Stimulated activated CD8-positive, alpha-beta memory T cell treated with anti-CD3 and anti-CD28 coated beads, Interleukin-4, amount 100 ng/mL, for 4 hours (primary cell): Measurements from ENCODE around the gene MACROD2.
"Not testable (repeated sequence)": the region's sequence is repeated elsewhere in the genome, so short reads cannot be mapped to it uniquely, and the experiment has no call there.

Experiments used
- DNase-seq, 2 donors: peaks; one replicate each; pipeline ENCODE4 v3.0.0-alpha.2; 2020; ENCODE audit warnings: low read depth in 2 of 2, low spot score in 1 of 2

MACROD2 gene

GRCh38 chr20:14972690-14973089, 977.4 kb downstream of the MACROD2 start:
- DNase-seq, result no peak

DNA sequence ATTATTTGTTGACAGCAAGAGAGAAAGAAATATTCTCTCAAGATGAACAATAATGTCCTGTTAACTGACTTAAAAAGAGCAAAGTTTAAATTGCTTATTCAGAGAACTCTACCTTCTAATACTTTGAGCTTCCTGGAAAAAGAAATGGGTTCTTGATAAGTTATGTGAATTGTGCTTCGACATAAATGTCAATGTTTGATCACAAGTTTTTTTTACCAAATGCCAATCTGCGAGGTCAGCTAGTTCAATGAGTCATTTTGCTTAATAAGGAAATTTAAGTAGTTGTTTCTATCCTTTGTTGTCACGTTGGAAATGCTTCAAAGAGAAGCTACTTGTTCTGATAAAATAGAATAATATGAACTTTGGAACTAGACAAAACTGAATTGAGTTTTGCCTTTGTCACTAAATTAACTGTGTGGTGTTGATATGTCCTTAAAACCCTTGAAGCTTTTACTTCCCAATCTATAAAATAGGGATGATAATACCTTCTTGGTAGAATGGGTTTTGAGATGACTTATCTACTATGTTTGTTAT, 984.2 kb downstream of the MACROD2 start:
- no peak for DNase-seq

DNA sequence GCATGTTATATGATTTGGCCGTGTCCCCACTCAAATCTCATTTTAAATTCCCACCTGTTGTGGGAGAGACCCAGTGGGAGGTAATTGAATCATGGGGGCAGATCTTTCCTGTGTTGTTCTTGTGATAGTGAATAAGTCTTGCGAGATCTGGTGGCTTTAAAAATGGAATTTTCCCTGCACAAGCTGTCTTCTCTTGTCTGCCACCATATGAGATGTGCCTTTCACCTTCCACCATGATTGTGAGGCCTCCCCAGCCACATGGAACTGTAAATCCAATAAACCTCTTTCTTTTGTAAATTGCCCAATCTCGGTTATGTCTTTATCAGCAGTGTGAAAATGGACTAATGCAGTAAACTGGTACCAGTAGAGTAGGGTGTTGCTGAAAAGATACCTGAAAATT, 986.2 kb downstream of the MACROD2 start:
- not testable (repeated sequence) for DNase-seq

- DNase-seq, result not testable (repeated sequence)
Measured at GRCh38 chr20:14982324-14982723, 987.0 kb downstream of the MACROD2 start.

GRCh38 chr20:14984305-14984704, 989.0 kb downstream of the MACROD2 start:
- DNase-seq, result no peak

- no peak for DNase-seq
Measured at GRCh38 chr20:14984768-14985622, 989.7 kb downstream of the MACROD2 start.

- no peak for DNase-seq
Measured at GRCh38 chr20:14986026-14986655, 990.8 kb downstream of the MACROD2 start.

- no peak for DNase-seq
Measured at GRCh38 chr20:14986656-14987055, 991.3 kb downstream of the MACROD2 start.

DNA sequence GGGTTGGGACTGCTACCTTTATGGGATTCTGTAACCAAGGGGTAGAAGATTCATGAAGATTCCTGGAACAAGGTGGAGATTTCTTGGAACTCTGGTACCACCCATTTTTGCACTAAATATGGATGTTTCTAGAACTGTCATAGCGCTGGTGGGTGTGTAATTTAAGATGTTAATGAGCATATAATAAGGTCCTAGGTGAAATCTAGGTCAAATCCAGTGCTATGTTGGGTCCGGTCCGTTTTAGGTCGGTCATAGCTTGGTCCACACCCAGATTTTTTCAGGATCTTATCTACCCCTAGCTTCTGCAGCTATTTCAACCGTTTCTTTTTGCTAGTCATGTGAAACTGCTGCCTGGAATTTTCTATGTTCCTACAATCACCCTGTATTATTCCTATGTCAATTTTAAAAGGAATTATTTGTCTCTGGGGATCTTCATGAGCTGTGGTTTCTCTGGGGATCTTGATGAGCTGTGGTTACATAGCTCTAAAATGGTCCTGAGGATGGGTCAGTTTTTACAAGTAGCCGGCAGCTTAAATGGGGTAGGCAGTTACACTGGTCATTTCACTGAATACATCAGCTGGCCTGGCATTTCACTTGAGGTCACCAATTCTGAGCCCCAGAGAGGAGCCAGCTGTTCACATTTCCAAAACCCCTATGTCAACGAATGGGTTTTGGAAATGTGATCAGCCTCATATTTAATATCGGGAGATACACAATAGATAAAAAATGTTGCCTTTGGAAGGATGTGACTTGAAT, 994.4 kb downstream of the MACROD2 start:
- DNase-seq, result no peak

DNA sequence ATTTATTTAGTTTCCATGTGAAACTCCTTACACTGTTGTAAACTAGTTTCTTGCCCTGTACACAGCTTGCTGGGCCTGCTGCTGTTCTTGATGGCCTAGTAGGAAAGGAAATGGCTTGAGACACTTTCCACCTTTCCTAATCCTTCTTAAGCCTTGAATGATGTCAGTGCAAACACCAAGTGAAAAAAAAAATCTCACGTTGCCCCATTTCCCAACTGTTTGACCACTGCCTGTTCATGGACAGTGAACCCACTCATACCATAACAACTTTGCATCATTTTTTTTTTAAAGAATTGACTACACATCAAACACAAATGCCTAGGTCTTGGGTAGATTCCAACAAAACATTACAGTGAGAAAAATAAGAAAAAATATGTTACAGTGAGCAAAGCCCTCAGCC, 995.7 kb downstream of the MACROD2 start:
- DNase-seq, result no peak

- DNase-seq, result no peak
Measured at GRCh38 chr20:14992153-14992552, 996.8 kb downstream of the MACROD2 start.

DNA sequence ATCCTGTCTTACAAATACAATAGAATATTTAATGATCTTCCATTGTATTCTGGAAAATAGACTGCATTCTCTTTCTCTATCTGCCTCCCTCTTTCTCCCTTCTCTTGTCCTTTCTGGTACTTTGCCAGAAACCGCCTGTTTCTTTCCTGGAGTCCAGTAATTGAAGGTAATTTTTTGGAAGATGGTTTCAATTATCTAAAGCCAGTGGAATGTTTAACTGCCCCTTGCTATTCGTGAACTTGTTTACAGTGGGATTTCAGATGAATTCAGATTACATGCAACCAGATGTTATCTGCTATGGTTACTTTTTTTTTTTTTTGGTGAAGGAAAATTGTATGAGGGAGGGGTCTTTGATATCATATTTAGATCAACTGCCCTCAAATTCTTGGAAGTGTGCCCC, 997.6 kb downstream of the MACROD2 start:
- no peak for DNase-seq

DNA sequence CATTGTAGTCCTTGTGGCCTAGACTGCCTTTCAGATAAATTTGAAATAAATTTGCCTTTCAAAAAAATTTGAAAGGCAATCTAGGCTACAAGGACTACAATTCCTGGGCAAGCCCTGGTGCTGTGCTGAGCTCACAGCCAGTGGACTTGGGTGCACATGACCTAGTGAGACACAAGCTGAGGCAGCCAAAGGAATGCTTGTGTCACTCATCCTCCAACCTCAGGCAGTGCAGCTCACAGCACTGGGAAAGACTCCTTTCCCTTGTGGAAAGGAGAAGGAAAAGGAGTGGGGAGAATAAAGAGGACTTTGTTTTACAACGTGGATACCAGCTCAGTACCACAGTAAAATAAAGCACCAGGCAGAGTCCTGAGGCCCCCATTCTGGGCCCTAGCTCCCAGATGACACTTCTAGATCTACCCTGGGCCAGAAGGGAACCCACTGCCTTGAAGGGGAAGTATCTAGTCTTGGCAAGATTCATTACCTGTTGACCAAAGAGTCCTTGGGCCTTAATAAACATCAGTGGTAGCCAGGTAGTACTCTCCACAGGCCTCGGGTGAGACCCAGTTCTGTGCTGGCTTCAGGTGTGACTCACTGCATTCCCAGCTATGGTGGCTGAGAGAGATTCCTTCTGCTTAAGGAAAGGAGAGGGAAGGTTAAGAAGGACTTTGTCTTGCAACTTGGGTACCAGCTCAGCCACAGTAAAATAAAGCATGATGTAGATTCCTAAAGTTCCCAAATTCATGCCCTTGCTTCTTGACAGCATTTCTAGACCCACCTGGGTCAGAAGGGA, 1001.8 kb downstream of the MACROD2 start:
- no peak for DNase-seq

DNA sequence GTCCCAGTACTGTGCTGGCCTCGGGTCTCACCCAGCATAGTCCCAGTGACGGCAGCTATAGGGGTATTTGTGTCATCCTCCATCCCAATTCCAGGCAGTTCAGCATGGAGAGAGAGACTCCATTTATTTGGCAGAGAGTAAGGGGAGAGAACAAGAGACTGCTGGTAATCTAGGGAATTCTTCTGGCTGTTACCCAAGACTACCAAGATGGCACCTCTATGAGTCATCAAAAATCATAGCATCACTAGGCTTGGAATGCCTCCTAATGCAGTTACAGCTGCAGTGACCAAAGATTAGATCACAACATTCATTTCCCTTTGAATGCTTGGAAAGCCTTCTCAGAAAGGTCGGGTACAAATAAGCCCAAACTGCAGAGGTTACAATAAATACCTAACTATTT, 1002.5 kb downstream of the MACROD2 start:
- no peak for DNase-seq

DNA sequence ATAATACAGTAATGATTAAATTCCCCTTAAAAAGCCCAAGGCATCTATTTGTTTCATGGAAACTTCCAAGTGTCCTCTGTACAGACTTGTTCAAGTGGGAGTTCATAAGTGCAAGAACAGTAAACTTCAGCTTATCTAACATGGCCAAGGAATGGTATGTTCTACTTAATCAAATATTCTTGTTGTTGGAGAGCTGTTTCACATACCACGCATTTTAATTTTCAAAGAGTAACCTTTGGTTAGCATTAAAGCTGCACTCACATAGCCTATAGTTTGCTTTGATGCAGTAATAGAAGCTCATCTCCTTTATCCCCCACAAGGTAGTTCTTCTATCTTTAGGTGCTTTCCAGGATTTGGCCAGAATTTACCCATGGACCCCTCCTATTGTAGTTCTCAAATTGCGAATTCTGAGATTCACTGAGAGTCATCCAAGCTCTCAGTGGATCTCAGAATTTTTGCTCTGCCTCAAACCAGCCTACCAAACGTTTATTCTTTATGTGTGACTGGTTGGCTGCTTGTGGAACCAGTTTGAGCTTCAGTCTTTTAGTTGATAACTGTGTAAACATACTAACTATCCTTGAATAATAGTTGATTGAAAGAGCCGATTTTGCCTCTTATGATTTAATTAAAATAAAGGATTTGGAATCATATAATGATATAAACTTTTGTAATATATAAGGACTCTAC, 1010.1 kb downstream of the MACROD2 start:
- DNase-seq, result no peak

DNA sequence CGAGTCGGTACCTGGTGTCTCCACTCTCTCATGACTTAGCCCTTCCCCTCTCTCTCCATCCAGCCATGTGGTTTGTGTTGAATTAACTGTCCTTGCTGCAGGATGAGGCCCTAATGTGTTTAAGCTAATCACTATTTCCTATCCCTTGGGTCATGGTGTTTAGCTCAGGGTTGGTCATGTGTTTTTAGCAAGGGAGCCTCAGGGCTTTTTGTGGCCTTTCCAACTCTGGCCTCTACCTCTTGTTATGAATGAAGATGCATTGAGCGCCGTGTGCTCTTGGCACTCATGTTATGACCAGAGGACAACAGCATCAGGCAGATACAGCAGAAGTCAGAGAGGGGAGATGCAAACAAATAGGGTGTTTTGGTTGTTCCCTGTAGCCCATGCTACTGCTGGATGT, 1016.3 kb downstream of the MACROD2 start:
- DNase-seq, result no peak

DNA sequence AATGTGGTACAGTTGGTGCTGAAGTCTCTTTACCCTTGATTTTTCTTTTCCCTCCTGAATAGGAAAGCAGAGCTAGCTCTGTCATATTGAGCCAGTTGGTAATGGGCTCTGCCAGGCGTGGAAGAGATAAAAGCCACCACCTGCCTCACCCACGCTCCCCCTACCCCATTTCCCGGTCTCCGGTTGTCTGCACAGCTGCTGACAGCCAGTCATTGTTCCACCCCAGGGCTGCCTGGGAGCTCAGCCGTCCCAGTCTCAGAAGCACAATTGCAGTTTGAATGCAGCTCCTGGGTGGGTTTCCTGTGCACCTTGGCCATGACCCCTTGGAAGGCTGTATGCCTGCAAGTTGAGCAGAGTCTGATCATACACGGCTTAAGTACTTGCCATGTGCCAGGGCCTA, 1017.2 kb downstream of the MACROD2 start:
- no peak for DNase-seq

- not testable (repeated sequence) for DNase-seq
Measured at GRCh38 chr20:15016875-15017274, 1021.6 kb downstream of the MACROD2 start.

- no peak for DNase-seq
Measured at GRCh38 chr20:15018966-15019365, 1023.6 kb downstream of the MACROD2 start.

DNA sequence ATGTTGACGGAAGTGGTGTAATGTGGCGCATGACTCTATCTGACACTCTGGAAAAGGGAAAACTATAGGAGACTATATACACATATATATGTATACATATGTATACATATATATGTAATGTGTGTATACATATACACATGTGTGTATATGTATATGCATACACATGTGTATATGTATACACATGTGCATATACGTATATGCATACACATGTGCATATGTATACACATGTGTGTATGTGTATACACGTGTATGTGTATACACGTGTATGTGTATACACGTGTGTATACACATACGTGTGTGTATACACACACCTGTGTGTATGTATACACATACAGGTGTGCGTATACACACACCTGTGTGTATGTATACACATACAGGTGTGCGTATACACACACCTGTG, 1025.5 kb downstream of the MACROD2 start:
- no peak for DNase-seq
